SKM-1 (cell line): ENCODE measurements around the gene ZNF619.

Experiments
- DNase-seq: peaks from one replicate; lab custom pipeline; 2025; ENCODE audit not compliant: unreplicated experiment; lab: John Stamatoyannopoulos, UW

ZNF619 gene

DNA sequence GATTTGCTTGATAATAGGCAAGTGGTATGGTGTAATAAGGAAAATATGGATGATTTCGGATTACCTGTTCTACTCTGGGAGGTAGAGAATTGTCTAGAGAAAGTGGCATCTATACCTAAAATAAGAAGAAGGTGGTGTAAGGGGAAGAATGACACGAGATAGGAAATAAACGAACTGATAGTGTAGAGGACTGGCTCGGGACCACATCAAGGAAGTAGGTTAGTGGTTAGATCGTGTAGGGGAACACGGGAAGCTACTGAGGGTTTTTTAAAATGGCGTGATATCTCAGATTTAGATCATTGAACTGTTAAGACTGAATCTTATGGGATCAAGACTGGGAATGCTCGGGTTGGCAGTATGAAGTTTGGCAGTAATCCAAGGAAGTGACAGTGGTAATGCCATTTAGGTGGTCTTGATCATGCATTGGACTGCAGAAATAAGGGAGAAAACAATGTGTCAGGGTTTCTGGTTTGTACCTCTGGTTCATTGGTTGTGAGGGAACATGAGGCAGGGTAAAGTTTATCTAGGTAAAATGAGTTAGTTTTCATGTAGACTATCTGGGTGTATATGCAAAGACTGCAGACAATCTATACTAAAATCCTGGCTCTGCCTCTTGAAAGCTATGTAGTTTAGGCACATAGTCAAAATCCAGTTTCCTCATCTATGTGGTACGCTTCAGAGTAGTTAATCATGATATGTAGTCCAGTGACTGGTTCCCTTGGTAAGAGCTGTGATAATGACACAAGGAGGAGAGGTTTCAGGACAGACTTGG is 12.4 kb upstream of the ZNF619 start:
- no peak for DNase-seq

DNA sequence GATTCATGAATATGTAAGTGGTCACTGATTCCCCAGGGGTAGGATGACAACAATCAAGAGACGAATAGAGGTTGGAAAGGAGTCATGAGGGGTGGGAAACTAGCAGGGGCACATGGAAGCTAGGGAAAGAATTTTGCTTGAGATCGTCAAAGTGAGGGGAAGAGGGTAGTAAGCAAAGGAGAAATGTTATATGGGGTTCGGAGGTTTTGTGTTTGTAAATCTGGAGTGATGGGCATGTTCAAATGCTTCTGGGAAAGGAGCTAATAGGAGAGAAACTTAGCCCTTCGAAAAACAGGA is 11.9 kb upstream of the ZNF619 start:
- no peak for DNase-seq

DNA sequence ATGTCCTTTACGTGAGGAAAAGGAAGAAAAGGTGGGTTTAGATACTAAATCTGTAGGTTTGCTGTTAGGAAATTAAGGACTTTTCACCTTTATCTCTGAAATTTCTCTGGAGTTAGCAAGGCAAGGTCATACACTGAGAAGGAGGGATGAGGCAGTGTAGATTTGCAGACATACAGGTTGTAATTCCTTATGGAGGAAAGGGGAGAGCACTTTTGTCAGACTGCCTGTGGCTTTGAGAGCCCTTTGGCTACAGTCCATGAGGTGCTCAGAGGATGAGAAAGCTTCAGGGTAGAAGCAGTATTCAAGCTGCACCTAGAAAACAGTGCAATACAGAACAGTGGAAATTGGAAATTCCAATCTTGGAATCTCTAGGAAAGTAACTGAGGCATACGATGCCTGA is 11.5 kb upstream of the ZNF619 start:
- DNase-seq: no peak

DNA sequence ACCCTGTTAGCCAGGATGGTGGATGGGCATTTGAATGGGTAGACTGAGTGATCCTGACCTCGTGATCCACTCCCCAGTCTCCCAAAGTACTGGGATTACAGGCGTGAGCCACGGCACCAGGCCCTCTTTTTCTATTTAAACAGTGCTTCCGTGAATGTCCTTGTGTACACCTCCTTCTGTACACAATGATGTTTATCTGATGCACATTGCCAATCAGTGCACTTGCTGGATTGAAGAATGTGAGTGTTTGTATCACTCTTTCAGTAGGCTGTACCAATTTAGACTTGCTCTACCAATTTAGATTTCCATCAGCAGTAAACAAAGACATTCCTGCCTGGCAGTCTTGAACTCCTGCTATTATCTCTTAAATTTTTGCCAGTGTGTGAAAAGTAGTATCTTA is 8.9 kb upstream of the ZNF619 start:
- no peak for DNase-seq

DNA sequence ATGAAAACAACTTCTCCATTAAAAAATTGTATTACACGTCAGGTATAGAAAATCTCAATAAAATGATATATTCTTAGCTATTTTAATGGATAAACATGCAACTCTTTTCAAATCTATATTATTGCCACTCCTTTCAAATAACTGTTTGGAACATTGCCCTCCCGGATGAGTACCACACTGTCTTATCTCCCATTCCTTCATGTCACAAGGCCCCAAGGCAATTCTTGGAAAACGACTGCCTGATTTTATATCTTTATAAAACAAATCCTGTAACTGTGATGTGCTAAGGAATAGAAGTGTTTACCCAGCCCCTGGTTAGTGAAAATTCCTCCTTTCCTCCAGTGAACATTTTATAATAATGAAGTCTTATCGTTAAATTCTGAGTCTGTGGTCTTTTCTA is 6.2 kb upstream of the ZNF619 start:
- no peak for DNase-seq

DNA sequence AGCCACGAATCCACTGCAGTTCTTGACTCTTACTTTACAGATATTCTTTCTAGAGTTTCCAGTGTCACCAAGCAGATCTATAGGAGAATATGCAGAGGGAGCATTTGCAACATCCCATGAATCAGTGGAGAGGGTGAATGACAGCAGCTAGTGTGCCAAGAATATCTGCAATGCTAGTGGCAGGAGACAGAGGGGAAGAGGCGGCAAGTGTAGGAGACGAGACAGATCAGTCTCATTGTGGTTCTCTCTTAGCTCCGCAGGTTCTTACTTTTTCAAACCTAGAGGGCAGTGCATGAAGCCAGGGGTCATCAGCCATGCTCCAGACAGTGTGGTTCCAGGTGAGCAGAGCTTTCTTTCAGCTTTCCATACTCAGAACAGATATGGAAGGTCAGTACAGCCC is 744 bp downstream of the ZNF619 start:
- DNase-seq: no peak

DNA sequence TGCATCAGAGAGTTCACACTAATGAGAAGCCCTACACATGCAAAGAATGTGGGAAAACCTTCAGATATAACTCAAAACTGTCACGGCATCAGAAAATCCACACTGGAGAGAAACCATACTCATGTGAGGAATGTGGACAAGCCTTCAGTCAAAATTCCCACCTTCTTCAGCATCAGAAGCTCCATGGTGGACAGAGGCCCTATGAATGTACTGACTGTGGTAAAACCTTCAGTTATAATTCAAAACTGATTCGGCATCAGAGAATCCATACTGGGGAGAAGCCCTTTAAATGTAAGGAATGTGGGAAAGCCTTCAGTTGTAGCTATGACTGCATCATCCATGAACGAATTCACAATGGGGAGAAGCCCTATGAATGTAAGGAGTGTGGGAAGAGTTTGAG is 10.2 kb downstream of the ZNF619 start:
- no peak for DNase-seq

DNA sequence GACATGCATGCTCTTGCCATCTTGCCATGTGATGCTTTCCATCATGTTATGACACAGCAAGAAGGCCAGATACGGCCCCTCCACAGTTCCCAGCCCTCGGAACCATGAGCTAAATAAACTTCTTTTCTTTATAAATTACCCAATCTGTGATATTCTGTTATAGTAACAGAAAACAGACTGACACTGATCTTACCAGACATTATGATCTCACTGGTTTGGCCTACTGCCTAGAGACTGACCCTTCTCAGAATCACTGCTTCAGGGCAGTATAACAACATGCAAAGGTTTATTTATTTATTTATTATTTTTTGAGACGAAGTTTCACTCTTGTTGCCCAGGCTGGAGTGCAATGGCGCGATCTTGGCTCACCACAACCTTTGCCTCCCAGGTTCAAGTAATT is 14.0 kb downstream of the ZNF619 start:
- DNase-seq: no peak

DNA sequence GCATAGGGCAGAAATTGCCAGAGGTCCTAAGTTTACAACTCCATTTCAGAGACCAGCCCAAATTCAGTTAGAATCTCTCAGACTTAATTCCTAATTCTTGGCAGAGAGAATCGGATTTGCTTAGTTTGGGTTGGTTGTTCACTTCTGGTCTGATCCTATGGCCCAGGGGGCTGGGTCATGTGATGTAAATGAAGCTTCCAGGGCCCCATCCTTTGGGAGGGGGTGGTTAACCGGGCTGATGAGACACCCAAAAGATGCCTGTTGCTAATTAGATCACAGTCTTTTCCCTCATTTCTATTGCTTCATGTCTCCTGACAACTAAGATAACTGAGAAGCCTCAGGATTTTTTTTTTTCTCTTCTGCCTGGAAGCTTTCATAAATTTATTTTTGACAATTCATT is 17.8 kb downstream of the ZNF619 start:
- DNase-seq: no peak

DNA sequence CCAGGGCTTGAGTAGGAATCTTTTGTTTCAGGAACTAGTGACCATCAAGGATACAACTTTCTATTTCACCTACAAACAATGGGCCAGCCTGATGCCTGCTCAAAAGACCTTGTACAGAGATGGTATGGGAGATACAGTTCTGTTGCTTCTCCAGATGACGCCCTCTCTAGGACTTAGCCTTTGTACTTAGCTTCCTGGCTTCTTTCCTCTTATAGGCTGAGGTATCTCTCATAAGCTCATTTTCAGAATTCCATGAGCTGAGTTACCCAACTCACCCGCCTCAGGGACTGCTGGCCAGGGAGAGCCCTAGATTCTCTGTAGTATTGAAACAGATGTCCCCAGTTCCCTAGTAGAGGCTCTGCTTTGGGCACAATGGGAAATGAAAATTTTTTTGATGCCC is 20.4 kb downstream of the ZNF619 start:
- DNase-seq: no peak

DNA sequence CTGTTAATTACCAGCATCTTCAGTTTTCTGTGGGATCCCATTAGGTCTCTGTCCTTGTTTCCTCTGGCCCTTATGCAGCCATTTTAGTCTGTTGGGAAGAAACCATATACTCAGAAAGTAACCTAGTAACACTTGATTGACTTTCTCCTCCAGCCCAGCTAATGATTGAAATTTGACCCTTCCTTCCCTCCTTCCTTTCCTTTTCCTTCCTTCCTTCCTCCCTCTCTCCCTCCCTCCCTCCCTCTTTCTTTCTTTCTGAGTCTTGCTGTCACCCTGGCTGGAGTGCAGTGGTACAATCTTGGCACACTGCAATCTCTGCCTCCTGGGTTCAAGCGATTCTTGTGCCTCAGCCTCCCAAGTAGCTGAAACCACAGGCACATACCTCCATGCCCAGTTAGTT is 23.0 kb downstream of the ZNF619 start:
- DNase-seq: no peak

DNA sequence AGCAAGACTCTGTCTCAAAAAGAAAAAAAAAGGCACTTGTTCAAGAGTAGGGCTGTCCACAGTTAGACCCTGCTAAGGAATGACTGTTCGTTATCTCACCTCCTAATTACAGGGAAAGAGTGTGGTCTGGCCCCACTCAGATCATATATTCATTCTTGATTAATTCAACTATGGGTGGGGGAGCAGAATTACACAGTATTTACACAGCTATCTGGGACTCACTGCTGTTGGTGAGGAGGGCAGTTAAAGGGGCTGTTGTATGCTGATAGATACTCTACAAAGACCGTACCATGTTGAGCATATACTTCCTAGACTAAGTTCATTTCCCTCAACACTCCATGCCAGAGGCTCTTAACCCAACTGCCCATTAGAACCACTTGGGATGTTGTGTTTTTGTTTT is 25.1 kb downstream of the ZNF619 start:
- no peak for DNase-seq

DNA sequence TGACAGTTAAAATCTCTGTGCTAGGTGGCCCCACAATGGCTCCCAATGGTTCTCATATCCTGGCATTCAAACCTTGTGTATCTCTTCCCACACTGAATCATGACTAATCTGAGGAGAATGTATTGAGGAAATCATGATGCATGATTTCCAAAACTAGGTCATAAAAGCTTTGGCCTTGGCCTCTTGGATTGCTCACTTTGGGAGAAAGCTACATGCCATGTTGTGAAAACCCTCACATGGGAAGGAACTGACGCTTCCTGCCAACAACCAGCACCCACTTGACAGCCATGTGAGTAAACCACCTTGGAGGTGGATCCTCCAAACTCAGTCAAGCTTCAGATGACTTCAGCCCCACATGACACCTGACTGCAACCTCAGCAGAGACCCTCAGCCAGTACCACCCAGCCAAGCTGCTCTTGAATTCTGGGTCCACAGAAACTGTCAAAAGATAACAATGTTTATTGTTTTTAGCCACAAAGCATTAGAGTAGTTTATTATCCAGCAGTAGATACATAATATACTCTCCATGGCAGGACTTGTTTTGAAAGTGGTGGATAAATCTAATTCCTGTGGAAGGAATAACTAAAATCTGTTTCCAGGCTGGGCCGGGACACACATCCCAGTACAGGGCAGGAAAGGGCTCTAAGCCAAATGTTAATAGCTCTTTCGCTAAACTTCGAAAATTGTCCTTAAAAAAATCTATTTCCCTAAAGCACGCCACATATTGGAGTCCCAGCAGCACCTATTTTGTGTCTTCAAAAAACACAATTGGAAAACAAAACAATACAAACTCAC is 27.9 kb downstream of the ZNF619 start:
- DNase-seq: no peak

DNA sequence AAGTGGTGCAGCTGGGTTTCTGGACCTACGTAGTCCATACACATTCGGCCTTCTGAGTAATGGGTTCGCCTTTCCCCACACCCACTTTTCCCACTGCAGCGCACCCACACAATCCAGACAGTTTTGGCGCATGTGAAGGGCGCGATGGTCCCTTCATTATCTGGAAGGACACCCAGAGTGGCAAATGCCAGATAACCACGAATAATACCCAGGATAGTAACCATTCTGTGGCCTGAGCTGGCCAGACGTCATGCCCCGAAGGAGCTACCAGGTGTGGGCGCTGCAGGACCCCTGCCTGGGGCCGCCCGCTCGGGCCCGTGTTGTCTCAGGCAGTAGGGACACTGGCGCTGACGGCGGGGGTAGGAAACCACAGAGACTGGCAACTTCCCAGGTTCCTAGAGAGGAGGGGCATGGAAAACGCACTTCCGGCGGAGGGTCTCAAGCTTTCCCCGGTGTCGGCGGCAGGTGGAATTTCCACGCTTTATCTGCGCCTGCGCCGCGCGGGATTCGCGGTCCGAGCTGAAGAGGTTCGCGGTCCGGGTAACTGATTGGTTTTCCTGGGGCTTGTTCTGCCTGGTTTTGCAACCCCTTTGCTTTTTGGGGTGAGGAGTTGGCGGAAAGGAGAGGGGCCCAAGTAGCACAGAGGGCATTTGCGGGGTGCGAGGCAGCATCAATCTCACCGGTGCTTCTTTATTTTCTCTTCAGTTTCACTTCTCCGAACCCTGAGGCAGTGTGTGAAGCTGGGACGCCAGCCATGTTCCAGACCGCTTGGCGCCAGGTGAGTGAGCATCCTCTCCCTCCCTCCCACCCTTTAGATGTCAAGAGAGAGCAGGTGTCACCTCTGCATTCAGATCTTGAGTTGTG is 28.9 kb downstream of the ZNF619 start, which contains the start of gene ZNF620:
TSS of gene ZNF620 (plus strand) at position 441 of the 864 bp plus-strand sequence. CDS start at position 755, 314 bp downstream.
- peak; percentile 35 for DNase-seq

DNA sequence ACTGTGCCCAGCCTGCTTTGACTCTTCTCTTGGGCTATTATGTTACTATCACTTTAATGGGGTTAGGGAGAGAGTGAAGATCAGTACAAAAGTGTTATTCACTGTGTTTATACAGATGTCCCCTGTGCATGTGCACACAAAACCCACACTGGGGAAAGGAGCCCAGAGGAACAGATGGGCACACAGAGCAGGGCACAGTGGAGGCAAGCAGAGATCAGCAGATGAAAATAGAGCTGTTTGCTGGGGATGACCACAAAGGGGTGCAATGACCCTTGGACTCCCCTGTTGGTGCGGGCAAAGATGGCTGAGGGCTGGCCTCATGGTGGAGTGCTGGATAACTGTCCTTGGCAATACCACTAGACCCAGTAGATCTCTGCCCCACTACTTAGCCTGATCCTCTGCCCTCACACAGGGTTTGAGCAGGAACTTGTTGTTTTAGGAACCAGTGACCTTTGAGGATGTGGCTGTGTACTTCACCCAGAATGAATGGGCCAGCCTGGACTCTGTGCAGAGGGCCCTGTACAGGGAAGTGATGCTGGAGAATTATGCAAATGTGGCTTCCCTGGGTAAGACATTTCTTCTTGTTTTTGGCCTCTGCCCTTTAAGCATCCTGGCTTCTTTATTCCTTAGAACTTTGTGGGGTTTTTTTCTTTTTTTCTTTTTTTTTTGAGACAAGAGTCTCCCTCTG is 34.3 kb downstream of the ZNF619 start:
- no peak for DNase-seq

DNA sequence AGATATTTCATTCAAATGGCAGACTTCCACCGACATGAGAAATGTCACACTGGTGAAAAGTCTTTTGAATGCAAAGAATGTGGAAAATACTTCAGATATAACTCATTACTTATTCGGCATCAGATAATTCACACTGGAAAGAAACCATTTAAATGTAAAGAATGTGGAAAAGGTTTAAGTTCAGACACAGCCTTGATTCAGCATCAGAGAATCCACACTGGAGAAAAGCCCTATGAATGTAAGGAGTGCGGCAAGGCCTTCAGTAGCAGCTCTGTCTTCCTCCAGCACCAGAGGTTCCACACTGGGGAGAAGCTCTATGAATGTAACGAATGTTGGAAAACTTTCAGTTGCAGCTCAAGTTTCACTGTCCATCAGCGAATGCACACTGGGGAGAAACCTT is 39.3 kb downstream of the ZNF619 start:
- no peak for DNase-seq

DNA sequence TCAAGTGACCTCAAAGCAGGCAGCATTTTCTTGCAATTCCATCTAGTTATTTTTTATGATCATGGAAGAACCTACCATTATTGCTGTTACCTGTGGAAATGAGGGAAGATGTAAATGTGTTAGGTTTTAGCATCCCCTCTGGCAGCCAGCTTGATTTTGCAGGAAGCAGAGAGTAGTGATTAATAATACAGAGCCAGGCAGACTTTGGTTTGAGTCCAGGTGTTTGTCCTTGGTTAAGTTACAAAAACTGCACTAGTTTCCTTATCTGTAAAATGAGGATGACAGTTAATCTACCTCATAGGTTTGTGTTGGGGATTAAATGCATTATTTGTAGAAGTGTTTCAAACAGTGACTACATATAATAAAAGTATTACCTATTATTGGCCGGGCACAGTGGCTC is 41.1 kb downstream of the ZNF619 start:
- DNase-seq: no peak

DNA sequence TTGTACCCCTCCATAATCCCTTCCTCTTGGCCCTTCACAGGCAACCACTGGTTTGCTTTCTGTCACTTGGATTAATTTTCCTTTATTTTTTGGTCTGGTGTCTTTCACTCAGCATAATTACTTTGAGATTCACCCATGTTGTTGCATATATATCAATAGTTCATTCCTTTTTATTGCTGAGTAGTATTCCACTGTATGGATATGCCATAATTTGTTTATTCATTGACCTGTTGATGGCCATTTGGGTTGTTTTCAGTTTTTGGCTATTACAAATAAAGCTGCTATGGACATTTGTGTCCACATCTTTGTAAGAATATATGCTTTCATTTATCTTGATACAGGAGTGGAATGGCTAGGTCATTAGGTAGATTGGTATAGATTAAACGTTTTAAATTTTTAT is 41.9 kb downstream of the ZNF619 start:
- DNase-seq: no peak

DNA sequence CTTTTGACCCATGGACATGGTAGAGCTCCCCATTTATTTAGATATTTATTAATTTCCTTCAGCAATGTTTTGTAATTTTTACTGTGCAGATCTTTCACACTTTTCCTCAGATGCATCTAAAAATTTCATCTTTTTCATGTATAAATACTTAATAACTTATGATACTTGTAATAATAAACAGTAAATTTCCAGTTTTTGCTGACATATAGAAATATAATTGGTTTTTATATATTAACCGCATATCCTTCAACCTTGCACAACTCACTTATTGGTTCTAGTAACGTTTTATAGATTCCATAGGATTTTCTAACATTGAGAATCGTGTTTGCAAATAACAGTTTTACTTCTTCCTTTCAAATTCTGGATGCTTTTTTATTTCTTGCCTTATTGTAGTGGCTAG is 44.3 kb downstream of the ZNF619 start:
- no peak for DNase-seq

DNA sequence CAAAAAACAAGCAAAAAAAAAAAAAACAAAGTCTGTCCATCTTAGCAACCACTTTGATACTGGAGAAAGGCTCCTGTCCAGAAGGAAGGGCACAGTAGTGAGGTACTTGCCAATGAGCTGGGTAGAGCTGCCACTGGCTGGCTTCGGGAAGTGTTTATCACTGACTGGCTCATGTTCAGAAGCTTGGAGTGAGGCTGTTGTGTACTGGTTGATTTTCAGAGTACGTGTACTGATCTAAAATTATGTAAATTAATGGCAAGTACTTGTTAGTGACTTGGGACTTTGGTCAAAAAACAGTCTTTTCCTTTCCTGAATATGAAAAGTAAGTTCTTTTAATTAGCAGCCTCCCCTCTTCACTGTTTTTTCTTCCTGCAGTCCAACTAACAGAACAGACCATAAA is 46.9 kb downstream of the ZNF619 start:
- no peak for DNase-seq

DNA sequence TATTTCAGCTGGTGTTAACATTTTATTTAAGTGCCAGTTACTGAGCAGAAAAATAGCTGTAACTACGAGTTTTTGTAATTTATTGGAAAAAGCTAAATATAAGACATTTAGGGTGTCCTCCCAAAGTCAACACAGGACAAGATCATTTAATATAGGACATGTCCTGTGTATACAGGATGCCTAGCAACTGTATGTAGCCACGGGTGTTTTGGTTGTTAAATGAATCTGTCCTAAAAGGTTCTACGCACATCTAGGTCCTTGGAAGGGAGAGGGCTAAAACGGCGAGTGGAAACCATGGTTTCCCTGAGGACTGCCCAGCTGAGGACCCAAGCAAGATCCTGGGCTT is 47.3 kb downstream of the ZNF619 start:
- DNase-seq: no peak
